GM21447 (cell line): Measurements from ENCODE around the gene CSN3.

Experiments
- ATAC-seq: cut with Tn5 transposase; IDR thresholded peaks from one replicate; pipeline ENCODE4 v1.9.1; 2021; ENCODE audit not compliant: unreplicated experiment

CSN3 gene

DNA sequence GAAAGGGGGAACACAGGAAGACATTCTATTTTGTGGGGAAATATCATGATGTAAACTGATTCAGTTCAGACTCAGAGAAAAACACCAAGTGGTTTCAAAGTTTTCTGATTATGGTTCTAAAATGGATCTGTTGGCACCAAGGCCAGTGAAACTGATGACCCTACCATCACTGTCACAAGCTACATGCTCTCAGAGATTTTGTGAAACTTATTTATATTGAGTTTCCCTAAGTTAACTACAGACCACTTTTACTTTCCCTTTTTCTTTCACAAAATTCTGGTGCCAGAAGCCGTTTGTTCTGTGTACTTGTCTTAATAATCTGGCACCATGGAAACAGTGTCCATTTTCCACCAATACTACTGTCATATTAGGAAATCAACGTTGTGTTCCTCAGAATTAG lies 48.9 kb downstream of the CSN3 start:
- no peak for ATAC-seq

DNA sequence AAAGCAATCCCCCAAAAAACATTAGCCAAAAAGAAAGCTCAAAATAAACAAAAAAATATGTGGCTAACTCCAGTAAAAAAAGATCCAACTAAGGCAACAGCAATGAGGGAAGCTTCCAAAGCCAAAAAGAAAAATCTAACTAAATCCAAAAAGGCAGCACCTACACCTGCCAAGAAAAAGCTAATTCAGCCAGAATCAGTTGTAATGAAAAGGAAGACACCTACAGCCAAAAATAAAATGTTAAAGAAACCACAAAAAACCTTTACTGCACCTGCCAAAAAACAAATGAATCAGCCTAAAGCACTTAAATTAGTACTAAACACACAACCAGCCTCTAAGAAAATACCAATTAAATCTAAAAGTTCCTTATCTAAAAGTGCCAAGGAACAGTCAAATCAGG lies 55.2 kb downstream of the CSN3 start:
- no peak for ATAC-seq

GRCh38 chr4:70298051-70298450 lies 55.7 kb downstream of the CSN3 start:
- no peak for ATAC-seq

- no peak for ATAC-seq
Measured at GRCh38 chr4:70299643-70300042, 57.2 kb downstream of the CSN3 start.

- ATAC-seq: no peak
Measured at GRCh38 chr4:70300215-70300614, 57.8 kb downstream of the CSN3 start.
